ENCODE data around the gene SERTM1.

- TF ChIP-seq EZH2 (IDR thresholded peaks at IDR 0.05; ENCODE audit: borderline replicate concordance, low read length): no peak
- TF ChIP-seq, protein P1, sequence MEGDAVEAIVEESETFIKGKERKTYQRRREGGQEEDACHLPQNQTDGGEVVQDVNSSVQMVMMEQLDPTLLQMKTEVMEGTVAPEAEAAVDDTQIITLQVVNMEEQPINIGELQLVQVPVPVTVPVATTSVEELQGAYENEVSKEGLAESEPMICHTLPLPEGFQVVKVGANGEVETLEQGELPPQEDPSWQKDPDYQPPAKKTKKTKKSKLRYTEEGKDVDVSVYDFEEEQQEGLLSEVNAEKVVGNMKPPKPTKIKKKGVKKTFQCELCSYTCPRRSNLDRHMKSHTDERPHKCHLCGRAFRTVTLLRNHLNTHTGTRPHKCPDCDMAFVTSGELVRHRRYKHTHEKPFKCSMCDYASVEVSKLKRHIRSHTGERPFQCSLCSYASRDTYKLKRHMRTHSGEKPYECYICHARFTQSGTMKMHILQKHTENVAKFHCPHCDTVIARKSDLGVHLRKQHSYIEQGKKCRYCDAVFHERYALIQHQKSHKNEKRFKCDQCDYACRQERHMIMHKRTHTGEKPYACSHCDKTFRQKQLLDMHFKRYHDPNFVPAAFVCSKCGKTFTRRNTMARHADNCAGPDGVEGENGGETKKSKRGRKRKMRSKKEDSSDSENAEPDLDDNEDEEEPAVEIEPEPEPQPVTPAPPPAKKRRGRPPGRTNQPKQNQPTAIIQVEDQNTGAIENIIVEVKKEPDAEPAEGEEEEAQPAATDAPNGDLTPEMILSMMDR (IDR thresholded peaks at IDR 0.05; ENCODE audit: low read length): no peak
These were observed at the start of gene SERTM1 for GRCh38 chr13:36673838-36674326.

Measured in OCI-LY1 (cell line).